HG03066 (cell line): ENCODE measurements around the gene ACO1.

ENCODE experiments used
- ATAC-seq: cut with Tn5 transposase; IDR thresholded peaks from one replicate; pipeline ENCODE4 v1.9.1; 2021; ENCODE audit warnings: low read depth; ENCODE audit not compliant: unreplicated experiment

The ACO1 gene

GRCh38 chr9:32486839-32487562, 102.6 kb downstream of the ACO1 start:
- no peak for ATAC-seq

GRCh38 chr9:32487981-32488380, 103.5 kb downstream of the ACO1 start:
- no peak for ATAC-seq

GRCh38 chr9:32490601-32491000, 106.2 kb downstream of the ACO1 start:
- no peak for ATAC-seq

GRCh38 chr9:32497921-32498320, 113.5 kb downstream of the ACO1 start:
- no peak for ATAC-seq

GRCh38 chr9:32500768-32501167, 116.3 kb downstream of the ACO1 start:
- no peak for ATAC-seq

- no peak for ATAC-seq
Observed at GRCh38 chr9:32501868-32502267, 117.4 kb downstream of the ACO1 start.

GRCh38 chr9:32502464-32502863, 118.0 kb downstream of the ACO1 start:
- no peak for ATAC-seq

- no peak for ATAC-seq
Observed at GRCh38 chr9:32503008-32503407, 118.6 kb downstream of the ACO1 start.
